Embryonic facial prominence (tissue), 1 donor: ENCODE data around the gene WRAP73.
"Not testable (repeated sequence)": the region's sequence is repeated elsewhere in the genome, so short reads cannot be mapped to it uniquely, and the experiment has no call there.

ENCODE experiments used
- DNase-seq: peaks from one replicate; pipeline ENCODE4 v3.0.0-alpha.2; 2016; ENCODE audit errors: extremely low spot score

The WRAP73 gene

GRCh38 chr1:3599286-3599811, 50.6 kb downstream of the WRAP73 start:
- DNase-seq: no peak

- DNase-seq: no peak
Observed at GRCh38 chr1:3598522-3599285, 51.2 kb downstream of the WRAP73 start.

GRCh38 chr1:3598051-3598491, 51.8 kb downstream of the WRAP73 start:
- DNase-seq: peak; percentile 18

GRCh38 chr1:3597599-3597964, 52.3 kb downstream of the WRAP73 start:
- DNase-seq: no peak

GRCh38 chr1:3596663-3597598, 53.0 kb downstream of the WRAP73 start:
- no peak for DNase-seq

GRCh38 chr1:3595949-3596348, 54.0 kb downstream of the WRAP73 start:
- DNase-seq: no peak

- no peak for DNase-seq
Observed at GRCh38 chr1:3594706-3595377, 55.1 kb downstream of the WRAP73 start.

GRCh38 chr1:3593745-3594144, 56.2 kb downstream of the WRAP73 start:
- no peak for DNase-seq

GRCh38 chr1:3593334-3593733, 56.6 kb downstream of the WRAP73 start:
- no peak for DNase-seq

- no peak for DNase-seq
Observed at GRCh38 chr1:3590951-3591865, 58.7 kb downstream of the WRAP73 start.

GRCh38 chr1:3590139-3590763, 59.7 kb downstream of the WRAP73 start:
- DNase-seq: no peak

- no peak for DNase-seq
Observed at GRCh38 chr1:3588395-3588794, 61.5 kb downstream of the WRAP73 start.

GRCh38 chr1:3586986-3587759, 62.7 kb downstream of the WRAP73 start:
- no peak for DNase-seq

- DNase-seq: no peak
Observed at GRCh38 chr1:3585940-3586568, 63.8 kb downstream of the WRAP73 start.

GRCh38 chr1:3585353-3585868, 64.5 kb downstream of the WRAP73 start:
- DNase-seq: not testable (repeated sequence)

GRCh38 chr1:3584915-3585314, 65.0 kb downstream of the WRAP73 start:
- no peak for DNase-seq

- not testable (repeated sequence) for DNase-seq
Observed at GRCh38 chr1:3583751-3584150, 66.2 kb downstream of the WRAP73 start.

- no peak for DNase-seq
Observed at GRCh38 chr1:3581296-3582036, 68.4 kb downstream of the WRAP73 start.
